T-helper 2 cell (primary cell): ENCODE results near the gene SEC22A.
A peak's percentile ranks its signal among the peaks of the same experiment; 100 is the strongest.
"Not testable (repeated sequence)": the region's sequence is repeated elsewhere in the genome, so short reads cannot be mapped to it uniquely, and the experiment has no call there.

Experiments used
- DNase-seq, 5 experiments: peaks; one replicate each; pipeline versions ENCODE4 v3.0.0 to v3.0.0-alpha.2; 2012 to 2022

The SEC22A gene

GRCh38 chr3:123180791-123181190 is 21.0 kb upstream of the SEC22A start:
- no peak for DNase-seq

GRCh38 chr3:123186695-123187094 is 15.0 kb upstream of the SEC22A start:
- DNase-seq, result no peak

GRCh38 chr3:123188058-123188457 is 13.7 kb upstream of the SEC22A start:
- no peak for DNase-seq

- no peak for DNase-seq
These were observed 8.2 kb upstream of the SEC22A start for GRCh38 chr3:123193448-123194101.

GRCh38 chr3:123194552-123194951 is 7.2 kb upstream of the SEC22A start:
- DNase-seq, result no peak

- no peak for DNase-seq
These were observed 3.4 kb upstream of the SEC22A start for GRCh38 chr3:123198372-123198771.

- no peak for DNase-seq
These were observed 553 bp upstream of the SEC22A start for GRCh38 chr3:123201223-123201556.

GRCh38 chr3:123202451-123202850 is 708 bp downstream of the SEC22A start:
- peak in 1 of 5 experiments; percentile 4 for DNase-seq

- DNase-seq, result no peak
These were observed 17.2 kb downstream of the SEC22A start for GRCh38 chr3:123218990-123219389.

- DNase-seq, result not testable (repeated sequence)
These were observed 19.6 kb downstream of the SEC22A start for GRCh38 chr3:123221369-123221768.

GRCh38 chr3:123225016-123225415 is 23.3 kb downstream of the SEC22A start:
- no peak for DNase-seq

GRCh38 chr3:123226549-123226948 is 24.8 kb downstream of the SEC22A start:
- no peak for DNase-seq

- DNase-seq, result peak in 1 of 5 experiments; percentile 4
These were observed 27.4 kb downstream of the SEC22A start for GRCh38 chr3:123229145-123229544.

GRCh38 chr3:123236902-123237301 is 35.2 kb downstream of the SEC22A start:
- DNase-seq, result no peak

GRCh38 chr3:123239186-123239585 is 37.4 kb downstream of the SEC22A start:
- DNase-seq, result not testable (repeated sequence)

GRCh38 chr3:123239756-123240155 is 38.0 kb downstream of the SEC22A start:
- no peak for DNase-seq

- DNase-seq, result peak in 1 of 5 experiments; percentile 3
These were observed 42.4 kb downstream of the SEC22A start for GRCh38 chr3:123244128-123244527.

- no peak for DNase-seq
These were observed 45.1 kb downstream of the SEC22A start for GRCh38 chr3:123246866-123247265.

GRCh38 chr3:123256256-123256655 is 54.5 kb downstream of the SEC22A start:
- DNase-seq, result no peak

- DNase-seq, result no peak
These were observed 56.6 kb downstream of the SEC22A start for GRCh38 chr3:123258359-123258758.

- peak in 1 of 5 experiments; percentile 55 for DNase-seq
These were observed 57.2 kb downstream of the SEC22A start for GRCh38 chr3:123258811-123259420.

GRCh38 chr3:123261666-123262065 is 59.9 kb downstream of the SEC22A start:
- no peak for DNase-seq

- DNase-seq, result no peak
These were observed 60.5 kb downstream of the SEC22A start for GRCh38 chr3:123262226-123262625.

- DNase-seq, result no peak
These were observed 61.1 kb downstream of the SEC22A start for GRCh38 chr3:123262868-123263267.

- no peak for DNase-seq
These were observed 62.2 kb downstream of the SEC22A start for GRCh38 chr3:123263941-123264340.
